C4-2B (cell line): ENCODE measurements around the gene P4HTM.

Experiments used
- H3K27ac ChIP-seq: fragments of 450-650 bp; 2 replicates; pipeline ENCODE4 v1.5.1; 2017
- CTCF ChIP-seq: fragments of 450-650 bp; conservative IDR thresholded peaks from 2 replicates; pipeline ENCODE4 v1.5.1; 2017; ENCODE audit warnings: mild to moderate bottlenecking
- ZFX ChIP-seq: fragments of 450-650 bp; IDR thresholded peaks from 2 replicates; pipeline ENCODE4 v1.6.1; 2017

Gene P4HTM

GRCh38 chr3:48993834-48994233, 3.8 kb downstream of the P4HTM start:
- H3K27ac ChIP-seq, result no peak overlapping the region
- TF ChIP-seq ZFX, result no peak
- no peak for TF ChIP-seq CTCF

GRCh38 chr3:48996640-48997039, 6.6 kb downstream of the P4HTM start:
- no peak for TF ChIP-seq CTCF
- TF ChIP-seq ZFX, result no peak
- H3K27ac ChIP-seq, result no peak overlapping the region

GRCh38 chr3:48997102-48997635, 7.1 kb downstream of the P4HTM start:
- H3K27ac ChIP-seq, result no peak overlapping the region
- TF ChIP-seq CTCF (no peak), ZFX (no peak)

GRCh38 chr3:48997714-48998637, 7.9 kb downstream of the P4HTM start:
- no peak overlapping the region for H3K27ac ChIP-seq
- TF ChIP-seq CTCF (no peak), ZFX (no peak)

- H3K27ac ChIP-seq, result no peak overlapping the region
- TF ChIP-seq ZFX (no peak), CTCF (no peak)
Observed at GRCh38 chr3:48999085-48999858, 9.2 kb downstream of the P4HTM start.

- TF ChIP-seq CTCF, result no peak
- TF ChIP-seq ZFX, result no peak
- no peak overlapping the region for H3K27ac ChIP-seq
Observed at GRCh38 chr3:49001155-49001554, 11.1 kb downstream of the P4HTM start.
